Stimulated activated CD8-positive, alpha-beta memory T cell treated with anti-CD3 and anti-CD28 coated beads, Interleukin-15, amount 100 ng/mL, for 4 hours (primary cell): ENCODE results near the gene OPN5.

Source experiments
- DNase-seq, 2 donors: peaks; one replicate each; pipeline ENCODE4 v3.0.0-alpha.2; 2020; ENCODE audit warnings: low read depth in 2 of 2

Gene OPN5

GRCh38 chr6:47859175-47859574, 77.3 kb downstream of the OPN5 start:
- DNase-seq: no peak

- no peak for DNase-seq
These were observed 80.9 kb downstream of the OPN5 start for GRCh38 chr6:47862731-47863130.

- DNase-seq: no peak
These were observed 83.4 kb downstream of the OPN5 start for GRCh38 chr6:47865206-47865605.

- DNase-seq: no peak
These were observed 93.8 kb downstream of the OPN5 start for GRCh38 chr6:47875593-47875992.
